BJ (cell line): ENCODE measurements around the gene CDKL4. TPM values are rescaled to one million over a fixed set of nuclear protein-coding genes. Genes with fewer than 3 reads are reported as not detected.

Experiments used
- CTCF ChIA-PET: fragments of 350-600 bp; formaldehyde crosslinking; extraction: SDS; loops from one replicate; lab custom pipeline; 2021; ENCODE audit warnings: antibody characterized with exemption, inconsistent platforms; lab: Yijun Ruan, JAX
- POLR2A ChIA-PET: fragments of 300-600 bp; sonication (Branson Sonifier 250); formaldehyde crosslinking; extraction: SDS; loops from one replicate; lab custom pipeline; 2021; ENCODE audit warnings: antibody characterized with exemption; lab: Charles Lee
- DNase-seq: peaks from one replicate; pipeline ENCODE4 v3.0.0-alpha.2; 2011; ENCODE audit warnings: low read depth
- H3K27me3 ChIP-seq: 2 replicates; pipeline ENCODE4 v1.6.0; 2011; ENCODE audit warnings: low read length; ENCODE audit not compliant: control insufficient read depth, insufficient read depth
- H3K36me3 ChIP-seq: 2 replicates; pipeline ENCODE4 v1.5.1; 2011; ENCODE audit warnings: low read length; ENCODE audit not compliant: control insufficient read depth, insufficient read depth
- H3K4me3 ChIP-seq: 2 replicates; pipeline ENCODE4 v1.5.1; 2011; ENCODE audit warnings: low read depth, mild to moderate bottlenecking, control low read depth, low read length
- polyA plus RNA-seq: library from polyadenylated mRNA; depleted of rRNA; stranded (reverse); fragments of >200 nt; gene quantifications from 2 replicates; pipeline ENCODE4 v1.2.3, GENCODE V29; 2011
- TF ChIP-seq, protein P1 (sequence below): IDR thresholded peaks from 2 replicates; pipeline ENCODE4 v1.5.1; 2011; ENCODE audit warnings: low read depth, mild to moderate bottlenecking, control low read depth, inconsistent platforms, low read length, moderate library complexity; ENCODE audit not compliant: insufficient read depth

The CDKL4 gene
- polyA plus RNA-seq, 1 experiment, result not detected

- DNase-seq, result no peak
- H3K27me3 ChIP-seq, result no peaks in the 10 kb centered on the region
- ChIA-PET CTCF (no interaction called here), POLR2A (no interaction called here)
- H3K36me3 ChIP-seq, result no peaks in the 10 kb centered on the region
- H3K4me3 ChIP-seq, result no peak overlapping the region
- TF ChIP-seq, protein P1, sequence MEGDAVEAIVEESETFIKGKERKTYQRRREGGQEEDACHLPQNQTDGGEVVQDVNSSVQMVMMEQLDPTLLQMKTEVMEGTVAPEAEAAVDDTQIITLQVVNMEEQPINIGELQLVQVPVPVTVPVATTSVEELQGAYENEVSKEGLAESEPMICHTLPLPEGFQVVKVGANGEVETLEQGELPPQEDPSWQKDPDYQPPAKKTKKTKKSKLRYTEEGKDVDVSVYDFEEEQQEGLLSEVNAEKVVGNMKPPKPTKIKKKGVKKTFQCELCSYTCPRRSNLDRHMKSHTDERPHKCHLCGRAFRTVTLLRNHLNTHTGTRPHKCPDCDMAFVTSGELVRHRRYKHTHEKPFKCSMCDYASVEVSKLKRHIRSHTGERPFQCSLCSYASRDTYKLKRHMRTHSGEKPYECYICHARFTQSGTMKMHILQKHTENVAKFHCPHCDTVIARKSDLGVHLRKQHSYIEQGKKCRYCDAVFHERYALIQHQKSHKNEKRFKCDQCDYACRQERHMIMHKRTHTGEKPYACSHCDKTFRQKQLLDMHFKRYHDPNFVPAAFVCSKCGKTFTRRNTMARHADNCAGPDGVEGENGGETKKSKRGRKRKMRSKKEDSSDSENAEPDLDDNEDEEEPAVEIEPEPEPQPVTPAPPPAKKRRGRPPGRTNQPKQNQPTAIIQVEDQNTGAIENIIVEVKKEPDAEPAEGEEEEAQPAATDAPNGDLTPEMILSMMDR, result no peak
Observed at GRCh38 chr2:39223909-39224308, 19.9 kb downstream of the CDKL4 start.

DNA sequence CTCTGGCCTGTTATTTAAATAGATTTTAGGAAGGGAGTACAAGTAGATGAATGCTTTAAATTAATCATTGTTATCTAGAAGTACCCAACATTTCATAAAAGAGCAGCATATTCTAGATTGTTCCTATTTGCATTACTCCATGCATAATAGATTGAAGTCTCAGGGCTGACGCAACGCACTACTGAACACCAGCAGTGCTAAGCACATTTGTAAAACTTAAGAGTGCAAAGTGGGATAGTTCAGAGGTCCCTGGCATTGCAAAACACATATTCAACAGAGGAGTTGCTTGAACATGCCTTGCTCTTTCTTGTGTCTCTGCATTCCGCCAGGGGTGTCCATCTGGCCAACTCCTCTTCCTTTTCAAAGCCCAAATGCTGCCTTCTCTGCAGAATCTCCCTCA is 22.3 kb downstream of the CDKL4 start:
- H3K4me3 ChIP-seq, result no peak overlapping the region
- POLR2A ChIA-PET, result no interaction called here
- no peaks in the 10 kb centered on the region for H3K27me3 ChIP-seq
- DNase-seq, result no peak
- TF ChIP-seq, protein P1, result no peak
- CTCF ChIA-PET, result no interaction called here
- H3K36me3 ChIP-seq, result no peaks in the 10 kb centered on the region

DNA sequence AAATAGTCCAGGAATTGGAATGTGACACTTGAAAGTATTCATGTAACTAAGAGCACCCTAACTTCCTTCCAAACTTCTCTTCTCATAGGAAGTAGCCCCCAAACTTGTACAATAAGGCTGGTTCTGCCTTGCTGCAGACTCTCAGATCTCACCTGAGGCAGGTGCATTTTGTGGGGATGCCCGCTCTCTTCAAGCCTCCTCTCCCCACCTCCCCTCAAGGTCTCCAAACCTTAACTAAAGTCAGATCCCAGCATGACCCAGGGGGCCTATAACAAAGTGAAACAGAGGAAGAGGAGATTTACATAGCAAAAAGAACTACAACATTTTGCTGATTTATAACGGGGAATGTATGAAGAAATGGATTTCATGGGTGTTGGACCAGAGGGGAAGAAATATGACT is 23.6 kb downstream of the CDKL4 start:
- no peaks in the 10 kb centered on the region for H3K27me3 ChIP-seq
- H3K36me3 ChIP-seq, result no peaks in the 10 kb centered on the region
- ChIA-PET POLR2A (no interaction called here), CTCF (no interaction called here)
- TF ChIP-seq, protein P1, result no peak
- no peak overlapping the region for H3K4me3 ChIP-seq
- DNase-seq, result no peak

GRCh38 chr2:39218391-39218790 is 25.4 kb downstream of the CDKL4 start:
- ChIA-PET POLR2A (no interaction called here), CTCF (interaction anchor here (2.4 to 3.0 kb wide), 2 partner anchors 10 to 11 kb away, joined by 7 to 12 read pairs; no protein-coding TSS in a partner anchor)
- Histone ChIP-seq H3K27me3 (no peaks in the 10 kb centered on the region), H3K36me3 (no peaks in the 10 kb centered on the region), H3K4me3 (no peak overlapping the region)
- TF ChIP-seq, protein P1, result no peak
- no peak for DNase-seq

GRCh38 chr2:39217192-39217550 is 26.6 kb downstream of the CDKL4 start:
- ChIA-PET POLR2A (no interaction called here), CTCF (interaction anchor here (2.4 to 3.0 kb wide), 2 partner anchors 11 to 13 kb away, joined by 7 to 12 read pairs; no protein-coding TSS in a partner anchor)
- Histone ChIP-seq H3K4me3 (no peak overlapping the region), H3K27me3 (no peaks in the 10 kb centered on the region), H3K36me3 (no peaks in the 10 kb centered on the region)
- no peak for DNase-seq
- TF ChIP-seq, protein P1, result no peak
